Kidney epithelial cell (primary cell): Measurements from ENCODE around the gene RAB1B. TPM values are rescaled to one million over a fixed set of nuclear protein-coding genes. Genes with fewer than 3 reads are reported as not detected.

Experiments
- DNase-seq: peaks from one replicate; pipeline ENCODE4 v3.0.0-alpha.2; 2010; ENCODE audit warnings: low read depth
- H3K27me3 ChIP-seq: 2 replicates; pipeline ENCODE4 v1.6.0; 2011; ENCODE audit warnings: low read length; ENCODE audit not compliant: control insufficient read depth, insufficient read depth
- H3K36me3 ChIP-seq: 2 replicates; pipeline ENCODE4 v1.5.1; 2011; ENCODE audit warnings: low read length; ENCODE audit not compliant: control insufficient read depth, insufficient read depth
- H3K4me3 ChIP-seq: 2 replicates; pipeline ENCODE4 v1.5.1; 2011; ENCODE audit warnings: low read depth, mild to moderate bottlenecking, control low read depth, low read length
- CTCF ChIP-seq: IDR thresholded peaks from 2 replicates; pipeline ENCODE4 v1.5.1; 2011; ENCODE audit warnings: mild to moderate bottlenecking, moderate library complexity, low read length, control low read depth, inconsistent platforms; ENCODE audit not compliant: insufficient read depth, poor library complexity, severe bottlenecking
- total RNA-seq: library from RNA; depleted of rRNA; stranded (reverse); fragments of >200 nt; gene quantifications from 2 replicates; pipeline ENCODE4 v1.2.3, GENCODE V29; 2015

The RAB1B gene
- total RNA-seq, 1 donor from 2014 or later = 108 TPM

DNA sequence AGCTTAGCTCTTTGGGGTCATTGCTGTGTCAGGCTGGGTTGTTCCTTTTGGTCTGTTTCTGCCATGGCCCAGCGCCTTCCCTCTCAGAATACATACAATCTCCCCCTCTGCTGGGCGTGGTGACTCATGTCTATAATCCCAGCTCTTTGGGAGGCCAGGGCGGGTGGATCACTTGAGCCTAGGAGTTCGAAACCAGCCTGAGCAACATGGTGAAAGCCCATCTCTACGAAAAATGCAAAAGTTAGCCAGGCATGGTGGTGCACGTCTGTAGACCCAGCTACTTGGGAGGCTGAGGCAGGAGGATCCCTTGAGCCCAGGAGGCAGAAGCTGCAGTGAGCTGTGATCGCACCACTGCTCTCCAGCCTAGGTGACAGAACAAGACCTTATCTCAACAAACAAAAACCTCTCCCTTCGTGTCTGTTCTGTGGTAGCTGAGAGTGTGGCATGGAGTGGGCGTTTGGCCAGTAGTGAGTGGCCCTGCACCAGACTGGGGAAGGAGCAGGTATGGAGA lies 46.7 kb upstream of the RAB1B start:
- no peaks in the 10 kb centered on the region for H3K27me3 ChIP-seq
- DNase-seq = no peak
- no peak overlapping the region for H3K4me3 ChIP-seq
- H3K36me3 ChIP-seq = peaks cover 5% of the 10 kb centered on the region
- no peak for TF ChIP-seq CTCF

GRCh38 chr11:66222358-66223149 lies 45.9 kb upstream of the RAB1B start:
- TF ChIP-seq CTCF = peak; percentile 100
- DNase-seq = peak; percentile 75
- Histone ChIP-seq H3K36me3 (peaks cover 5% of the 10 kb centered on the region), H3K27me3 (no peaks in the 10 kb centered on the region), H3K4me3 (no peak overlapping the region)

- H3K4me3 ChIP-seq = no peak overlapping the region
- TF ChIP-seq CTCF = no peak
- H3K27me3 ChIP-seq = no peaks in the 10 kb centered on the region
- H3K36me3 ChIP-seq = peaks cover 2% of the 10 kb centered on the region
- DNase-seq = no peak
These were observed 44.1 kb upstream of the RAB1B start for GRCh38 chr11:66224226-66224855.

DNA sequence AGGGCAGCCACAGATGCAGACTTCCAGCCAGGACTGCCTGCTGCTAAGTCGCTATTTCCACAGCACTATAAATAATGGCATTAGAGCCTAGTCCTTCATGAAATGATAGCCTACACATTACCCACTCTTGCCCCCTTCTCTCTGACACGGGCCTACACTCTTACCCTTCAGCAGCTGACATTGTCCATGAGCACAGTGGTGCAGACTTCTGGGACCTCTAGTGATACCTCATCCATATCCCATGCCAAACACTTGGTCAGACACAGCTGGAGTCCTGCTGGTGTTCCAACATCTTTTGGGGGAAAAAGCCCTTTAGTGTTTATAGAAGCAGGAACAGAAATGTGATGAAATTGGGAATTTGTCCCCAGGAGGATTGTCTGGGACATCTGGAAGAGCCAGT lies 43.4 kb upstream of the RAB1B start:
- no peak for TF ChIP-seq CTCF
- Histone ChIP-seq H3K36me3 (peaks cover 2% of the 10 kb centered on the region), H3K4me3 (no peak overlapping the region), H3K27me3 (no peaks in the 10 kb centered on the region)
- DNase-seq = no peak

- H3K27me3 ChIP-seq = no peaks in the 10 kb centered on the region
- H3K4me3 ChIP-seq = no peak overlapping the region
- no peak for DNase-seq
- H3K36me3 ChIP-seq = peaks cover 2% of the 10 kb centered on the region
- TF ChIP-seq CTCF = no peak
These were observed 42.3 kb upstream of the RAB1B start for GRCh38 chr11:66226101-66226500.

DNA sequence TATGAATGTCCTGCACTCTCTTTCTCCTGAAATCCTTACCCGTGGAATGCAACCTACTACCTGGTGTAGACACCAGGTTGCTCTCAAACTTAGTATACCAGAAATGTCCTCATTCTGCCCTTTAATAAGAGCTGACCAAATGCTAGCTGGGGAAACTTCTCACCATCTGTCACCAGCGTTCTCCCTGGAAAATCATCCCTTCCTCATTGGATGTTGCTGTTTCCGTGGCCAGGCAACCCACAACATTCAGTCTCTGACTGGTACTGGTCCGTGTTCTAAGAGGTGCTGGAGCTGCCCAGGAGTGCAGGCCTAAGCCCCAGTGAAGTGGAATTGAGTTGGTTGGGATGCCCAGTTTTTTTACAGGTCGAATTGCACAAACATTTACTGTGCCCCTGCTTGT lies 40.7 kb upstream of the RAB1B start:
- no peak for TF ChIP-seq CTCF
- no peaks in the 10 kb centered on the region for H3K27me3 ChIP-seq
- DNase-seq = no peak
- peaks cover 2% of the 10 kb centered on the region for H3K36me3 ChIP-seq
- H3K4me3 ChIP-seq = no peak overlapping the region
